ENCODE results near the gene EFCAB7. TPM values are rescaled to one million over a fixed set of nuclear protein-coding genes. Genes with fewer than 3 reads are reported as not detected.

EFCAB7 gene
- total and polyA plus RNA-seq, 2 of the 4 experiments (the other 2 are of a cell fraction), result 2.3 TPM

GRCh38 chr1:63512584-63512983, 10.7 kb upstream of the EFCAB7 start:
- H3K36me3 ChIP-seq (ENCODE audit: control insufficient read depth, insufficient read depth, low read length), result no peaks in the 10 kb centered on the region
- H3K9me3 ChIP-seq (ENCODE audit: control insufficient read depth, insufficient read depth, low read length), result no peaks in the 10 kb centered on the region
- H3K27me3 ChIP-seq (ENCODE audit: control insufficient read depth, insufficient read depth, low read length), result no peaks in the 10 kb centered on the region
- H3K14ac ChIP-seq (replicated peaks; ENCODE audit: low read depth, low read length), result no peak overlapping the region
- ATAC-seq (ENCODE audit: low read depth) (no peak), DNase-seq (no peak)
- H3K4ac ChIP-seq (ENCODE audit: low read depth, low read length), result no peak overlapping the region
- in situ Hi-C loops (cut with MboI; ENCODE audit: low sequenced_read_pairs), result no loop called here
- ChIA-PET CTCF (interaction anchor here (0.8 kb wide), 1 partner anchor 45 kb away, joined by 3 read pairs; no protein-coding TSS in a partner anchor), POLR2A (ENCODE audit: unreplicated experiment) (no interaction called here)
- no peak overlapping the region for H3K56ac ChIP-seq (ENCODE audit: extremely low read depth, insufficient read depth, low read length)
- H2BK20ac ChIP-seq (ENCODE audit: low read depth, low read length), result no peak overlapping the region
- 0 out of 2 replicates have a peak, but pooled peaks cover under 1% of the 10 kb centered on the region for H3K9me1 ChIP-seq (ENCODE audit: insufficient read depth, low read length)
- H3K79me1 ChIP-seq (ENCODE audit: low read depth in 1 of 2, low read length in 2 of 2), result peaks cover under 1 to 4% of the 10 kb centered on the region in 2 experiments; a peak in 1 of 4 replicates
- H2AK5ac ChIP-seq (ENCODE audit: low read depth, low read length), result no peak overlapping the region
- H4K91ac ChIP-seq (ENCODE audit: insufficient read depth, low read depth, low read length), result no peak overlapping the region
- H2AK9ac ChIP-seq (replicated peaks; ENCODE audit: low read depth, low read length, poor library complexity), result no peak overlapping the region
- no peak overlapping the region for H3K9ac ChIP-seq (ENCODE audit: low read depth, low read length)
- no TSS peak for BruUV-seq (replicated peaks)
- no peak overlapping the region for H4K8ac ChIP-seq (ENCODE audit: low read depth in 2 of 2, low read length in 2 of 2)
- no peak overlapping the region for H3K4me3 ChIP-seq (ENCODE audit: insufficient read depth, low read depth, low read length)
- H2BK120ac ChIP-seq (ENCODE audit: low read depth, low read length), result no peak overlapping the region
- no peak overlapping the region for H2BK5ac ChIP-seq (ENCODE audit: low read depth, low read length, poor library complexity, severe bottlenecking)
- TF ChIP-seq, protein P1, sequence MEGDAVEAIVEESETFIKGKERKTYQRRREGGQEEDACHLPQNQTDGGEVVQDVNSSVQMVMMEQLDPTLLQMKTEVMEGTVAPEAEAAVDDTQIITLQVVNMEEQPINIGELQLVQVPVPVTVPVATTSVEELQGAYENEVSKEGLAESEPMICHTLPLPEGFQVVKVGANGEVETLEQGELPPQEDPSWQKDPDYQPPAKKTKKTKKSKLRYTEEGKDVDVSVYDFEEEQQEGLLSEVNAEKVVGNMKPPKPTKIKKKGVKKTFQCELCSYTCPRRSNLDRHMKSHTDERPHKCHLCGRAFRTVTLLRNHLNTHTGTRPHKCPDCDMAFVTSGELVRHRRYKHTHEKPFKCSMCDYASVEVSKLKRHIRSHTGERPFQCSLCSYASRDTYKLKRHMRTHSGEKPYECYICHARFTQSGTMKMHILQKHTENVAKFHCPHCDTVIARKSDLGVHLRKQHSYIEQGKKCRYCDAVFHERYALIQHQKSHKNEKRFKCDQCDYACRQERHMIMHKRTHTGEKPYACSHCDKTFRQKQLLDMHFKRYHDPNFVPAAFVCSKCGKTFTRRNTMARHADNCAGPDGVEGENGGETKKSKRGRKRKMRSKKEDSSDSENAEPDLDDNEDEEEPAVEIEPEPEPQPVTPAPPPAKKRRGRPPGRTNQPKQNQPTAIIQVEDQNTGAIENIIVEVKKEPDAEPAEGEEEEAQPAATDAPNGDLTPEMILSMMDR (conservative IDR thresholded peaks at IDR 0.05; ENCODE audit: low read depth, low read length), result no peak
- TF ChIP-seq CHD1 (IDR thresholded peaks at IDR 0.05; ENCODE audit: low read depth, low read length) (no peak), SMC3 (IDR thresholded peaks at IDR 0.05; ENCODE audit: low read depth, low read length) (no peak), RCOR1 (IDR thresholded peaks at IDR 0.05; ENCODE audit: insufficient replicate concordance, low read length) (no peak), RAD21 (IDR thresholded peaks at IDR 0.05; ENCODE audit: low read length) (no peak), POLR2A (IDR thresholded peaks at IDR 0.05; ENCODE audit: low read depth, low read length) (no peak), NFE2L2 (IDR thresholded peaks at IDR 0.05; ENCODE audit: low read depth, low read length) (no peak), MAZ (IDR thresholded peaks at IDR 0.05; ENCODE audit: borderline replicate concordance, low read depth, low read length) (no peak), BHLHE40 (IDR thresholded peaks at IDR 0.05; ENCODE audit: low read depth, low read length) (no peak), CEBPB (IDR thresholded peaks at IDR 0.05; ENCODE audit: low read depth, low read length) (no peak)
- TF ChIP-seq, protein P2, sequence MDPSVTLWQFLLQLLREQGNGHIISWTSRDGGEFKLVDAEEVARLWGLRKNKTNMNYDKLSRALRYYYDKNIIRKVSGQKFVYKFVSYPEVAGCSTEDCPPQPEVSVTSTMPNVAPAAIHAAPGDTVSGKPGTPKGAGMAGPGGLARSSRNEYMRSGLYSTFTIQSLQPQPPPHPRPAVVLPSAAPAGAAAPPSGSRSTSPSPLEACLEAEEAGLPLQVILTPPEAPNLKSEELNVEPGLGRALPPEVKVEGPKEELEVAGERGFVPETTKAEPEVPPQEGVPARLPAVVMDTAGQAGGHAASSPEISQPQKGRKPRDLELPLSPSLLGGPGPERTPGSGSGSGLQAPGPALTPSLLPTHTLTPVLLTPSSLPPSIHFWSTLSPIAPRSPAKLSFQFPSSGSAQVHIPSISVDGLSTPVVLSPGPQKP (IDR thresholded peaks at IDR 0.05; ENCODE audit: borderline replicate concordance, low read depth, low read length), result no peak
- intact Hi-C loops (cut with micrococcal nuclease), result no loop called here
- no peaks in the 10 kb centered on the region for H3K4me1 ChIP-seq (ENCODE audit: control insufficient read depth, insufficient read depth, low read length)
- H2BK15ac ChIP-seq (ENCODE audit: low read depth, low read length), result no peak overlapping the region
- dilution Hi-C loops (cut with HindIII; ENCODE audit: low sequenced_read_pairs, unreplicated experiment), result no loop called here
- H2AFZ ChIP-seq (replicated peaks; ENCODE audit: low read length, poor library complexity), result no peak overlapping the region
- H3K27ac ChIP-seq (ENCODE audit: insufficient read depth, low read length), result no peak overlapping the region
- H3K18ac ChIP-seq (ENCODE audit: low read depth, low read length), result no peak overlapping the region
- H4K5ac ChIP-seq (ENCODE audit: low read depth, low read length), result no peak overlapping the region
- no peaks in the 10 kb centered on the region for H4K20me1 ChIP-seq (ENCODE audit: insufficient read depth, low read length)
- H3K23ac ChIP-seq (ENCODE audit: low read depth, low read length), result no peak overlapping the region
- no peak overlapping the region for H3K4me2 ChIP-seq (ENCODE audit: low read depth, low read length)

Measured in IMR-90 (cell line).